HepG2 (cell line): ENCODE results near the gene MAB21L1. TPM values are rescaled to one million over a fixed set of nuclear protein-coding genes. Genes with fewer than 3 reads are reported as not detected.

ENCODE experiments used
- ATAC-seq: fragments of 200-7000 bp; cut with Tn5 transposase; 3 replicates; pipeline ENCODE4 v1.9.1; 2020; ENCODE audit warnings: mild to moderate bottlenecking, moderate library complexity
- BruUV-seq: library from RNA; stranded (reverse); fragments of 400-500 nt; replicated peaks from 2 replicates; lab custom pipeline; 2021; lab: Mats Ljungman, UMichigan
- CTCF ChIA-PET: fragments of 300-600 bp; formaldehyde crosslinking; extraction: SDS; loops from one replicate; lab custom pipeline; 2021; ENCODE audit warnings: low total read pairs, inconsistent platforms, low intra/inter-chr PET ratio; lab: Yijun Ruan, JAX
- POLR2A ChIA-PET: fragments of 350-600 bp; sonication (Branson Sonifier 250); formaldehyde crosslinking; loops from one replicate; lab custom pipeline; 2020; ENCODE audit warnings: antibody characterized with exemption, inconsistent platforms; lab: Yijun Ruan, JAX
- DNase-seq: peaks from one replicate; pipeline ENCODE4 v3.0.0-alpha.2; 2015; ENCODE audit warnings: low spot score
- FAIRE-seq: peaks from 3 replicates; lab custom pipeline; 2011; peaks lifted over from hg19 to GRCh38; lab: Jason Lieb, UNC
- H2AFZ ChIP-seq: one replicate; pipeline ENCODE4 v1.6.1; 2011; ENCODE audit warnings: low read length, inconsistent platforms
- H3K27ac ChIP-seq: fragments of 300-600 bp; 3 replicates; pipeline ENCODE4 v1.8.0; 2011; ENCODE audit warnings: mixed run types, mild to moderate bottlenecking, mixed read lengths, low read length, inconsistent platforms; ENCODE audit not compliant: insufficient read depth; ENCODE audit errors: extremely low read length
- H3K27me3 ChIP-seq, 2 experiments: fragments of 200-600 bp in 1 of 2; 2 replicates in 1 of 2; 3 replicates in 1 of 2; pipeline versions ENCODE4 v1.6.0 to v1.8.0; 2011; ENCODE audit warnings: low read length in 2 of 2, mild to moderate bottlenecking in 2 of 2, moderate library complexity in 2 of 2, inconsistent platforms in 1 of 2; ENCODE audit not compliant: insufficient read depth in 2 of 2, control insufficient read depth in 1 of 2
- H3K36me3 ChIP-seq, 2 experiments: fragments of 200-600 bp in 1 of 2; replicated peaks in 1 of 2; 2 replicates in 1 of 2; 3 replicates in 1 of 2; pipeline versions ENCODE4 v1.5.1 to v1.8.0; 2011; ENCODE audit warnings: low read length in 2 of 2, inconsistent platforms in 1 of 2; ENCODE audit not compliant: insufficient read depth in 2 of 2, control insufficient read depth in 1 of 2
- H3K4me1 ChIP-seq: 2 replicates; pipeline ENCODE4 v1.5.1; 2012; ENCODE audit warnings: low read length, inconsistent platforms; ENCODE audit not compliant: insufficient read depth
- H3K4me2 ChIP-seq: 2 replicates; pipeline ENCODE4 v1.6.0; 2011; ENCODE audit warnings: low read depth, low read length, inconsistent platforms
- H3K4me3 ChIP-seq, 3 experiments: fragments of 200-600 bp in 1 of 3; sonication (generic), shearing (Covaris generic) in 1 of 3; replicated peaks in 1 of 3; 2 replicates each; pipeline ENCODE4 v1.5.1; 2011 to 2016; ENCODE audit warnings: low read length in 3 of 3, inconsistent platforms in 2 of 3, low read depth in 2 of 3, mild to moderate bottlenecking in 2 of 3, control low read depth in 1 of 3, mixed read lengths in 1 of 3; ENCODE audit not compliant: insufficient read depth in 1 of 3
- H3K79me2 ChIP-seq: one replicate; pipeline ENCODE4 v1.6.1; 2011; ENCODE audit warnings: low read length, inconsistent platforms; ENCODE audit not compliant: insufficient read depth
- H3K9ac ChIP-seq: 2 replicates; pipeline ENCODE4 v1.6.0; 2011; ENCODE audit warnings: mild to moderate bottlenecking, low read depth, low read length, inconsistent platforms; ENCODE audit not compliant: insufficient read depth
- H3K9me3 ChIP-seq: 2 replicates; pipeline ENCODE4 v1.5.1; 2012; ENCODE audit warnings: mild to moderate bottlenecking, low read length
- H4K20me1 ChIP-seq: 2 replicates; pipeline ENCODE4 v1.6.0; 2011; ENCODE audit warnings: inconsistent platforms, mild to moderate bottlenecking, low read length, moderate library complexity; ENCODE audit not compliant: insufficient read depth
- CEBPZ ChIP-seq: IDR thresholded peaks from 2 replicates; pipeline ENCODE4 v1.6.1; 2012; ENCODE audit warnings: low read length, improper control_type of control experiment
- FOXC1 ChIP-seq: sonication (generic); formaldehyde crosslinking; IDR thresholded peaks from 2 replicates; pipeline ENCODE4 v1.8.0; 2022; ENCODE audit warnings: mild to moderate bottlenecking, missing genetic modification reagents, borderline replicate concordance
- HNRNPLL ChIP-seq: fragments of 200-400 bp; formaldehyde crosslinking; IDR thresholded peaks from 2 replicates; pipeline ENCODE4 v1.6.1; 2017; ENCODE audit warnings: mild to moderate bottlenecking, low read depth, low read length; ENCODE audit not compliant: poor library complexity, severe bottlenecking
- MTA1 ChIP-seq: sonication (generic); formaldehyde crosslinking; IDR thresholded peaks from 2 replicates; pipeline ENCODE4 v1.4.0; 2020; ENCODE audit warnings: missing genetic modification reagents, mild to moderate bottlenecking, borderline replicate concordance
- PRDM15 ChIP-seq: sonication (generic); formaldehyde crosslinking; IDR thresholded peaks from 2 replicates; pipeline ENCODE4 v1.4.0; 2020; ENCODE audit warnings: missing genetic modification reagents
- SNAPC4 ChIP-seq: sonication (generic); formaldehyde crosslinking; IDR thresholded peaks from 2 replicates; pipeline ENCODE4 v1.4.0; 2020; ENCODE audit warnings: mild to moderate bottlenecking, missing genetic modification reagents
- ZFP37 ChIP-seq: sonication (generic); formaldehyde crosslinking; IDR thresholded peaks from 2 replicates; pipeline ENCODE4 v1.4.0; 2020; ENCODE audit warnings: missing genetic modification reagents, borderline replicate concordance
- ZNF33A ChIP-seq: sonication (generic); formaldehyde crosslinking; IDR thresholded peaks from 2 replicates; pipeline ENCODE4 v1.5.1; 2020; ENCODE audit warnings: missing genetic modification reagents, mild to moderate bottlenecking, moderate library complexity, borderline replicate concordance
- ZNF44 ChIP-seq: sonication (generic); formaldehyde crosslinking; IDR thresholded peaks from 2 replicates; pipeline ENCODE4 v1.5.1; 2020; ENCODE audit warnings: mild to moderate bottlenecking, missing genetic modification reagents
- ZNF670 ChIP-seq: sonication (generic); formaldehyde crosslinking; IDR thresholded peaks from 2 replicates; pipeline ENCODE4 v1.8.0; 2022; ENCODE audit warnings: mild to moderate bottlenecking, missing genetic modification reagents, borderline replicate concordance
- ZNF781 ChIP-seq: sonication (generic); formaldehyde crosslinking; IDR thresholded peaks from 2 replicates; pipeline ENCODE4 v1.5.1; 2020; ENCODE audit warnings: borderline replicate concordance, mild to moderate bottlenecking, missing genetic modification reagents; ENCODE audit errors: not compliant biosample characterization
- ZNF850 ChIP-seq: sonication (generic); formaldehyde crosslinking; conservative IDR thresholded peaks from 2 replicates; pipeline ENCODE4 v1.9.0; 2021; ENCODE audit warnings: mild to moderate bottlenecking, missing genetic modification reagents
- WGBS: methylation state at CpG from one replicate; pipeline ENCODE4 v1.1.6; 2017; ENCODE audit warnings: low lambda C conversion rate; 5-methylcytosine and 5-hydroxymethylcytosine counted together
- in situ Hi-C: cut with HindIII; loops from 2 replicates; pipeline ENCODE4 v1.10.0; 2017; ENCODE audit warnings: low pct_unique_long_range_greater_than_20kb; ENCODE audit not compliant: extremely low pct_ligation_motif_present
- intact Hi-C: fragments of 100-400 bp; cut with micrococcal nuclease; formaldehyde crosslinking; loops from one replicate; pipeline ENCODE4 v1.10.0; 2022; ENCODE audit not compliant: unreplicated experiment
- polyA plus RNA-seq, 8 experiments: library from polyadenylated mRNA; depleted of rRNA in 3 of 8; stranded (reverse) in 7 of 8; unstranded in 1 of 8; fragments of >200 nt; fragmentation: Illumina TruSeq in 4 of 8; extraction: Trizol in 4 of 8; gene quantifications; 2 replicates each; pipeline versions ENCODE4 v1.2.1 to v1.2.3, GENCODE V29; 2011 to 2016; ENCODE audit warnings: low read depth in 4 of 8, missing spikeins in 1 of 8, mixed read lengths in 1 of 8; ENCODE audit not compliant: insufficient read depth in 1 of 8
- total RNA-seq, 5 experiments: library from RNA; depleted of rRNA; stranded (reverse); fragments of >200 nt; fragmentation: Illumina TruSeq; extraction: Trizol; gene quantifications; 2 replicates each; pipeline ENCODE4 v1.2.3, GENCODE V29; 2016; ENCODE audit warnings: low read depth in 1 of 5

The MAB21L1 gene
- total and polyA plus RNA-seq, 2 of the 13 experiments (the other 11 are each of a cell fraction or from before 2014, with no cell fraction given): not detected

DNA sequence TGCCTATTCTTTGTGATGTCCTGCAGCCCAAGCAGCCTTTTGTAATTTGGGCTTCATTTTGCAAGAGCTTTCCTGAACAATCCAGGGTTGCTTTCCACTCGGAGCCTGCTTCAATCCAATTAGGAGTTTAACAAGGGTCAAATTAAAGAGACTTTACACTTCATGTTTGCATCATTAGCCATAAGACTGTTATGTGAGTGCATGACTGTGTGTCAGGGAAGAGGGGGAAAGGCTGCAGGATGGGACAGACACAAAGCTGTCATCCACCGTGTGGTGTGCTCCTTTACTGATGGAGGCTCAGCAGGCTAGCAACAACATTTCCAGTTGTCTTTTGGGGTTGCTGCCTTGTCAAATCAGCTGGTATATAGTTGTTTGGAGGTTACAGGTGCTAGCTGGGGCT, 23.7 kb upstream of the MAB21L1 start:
- in situ Hi-C loops (no loop called here), intact Hi-C loops (no loop called here)
- POLR2A ChIA-PET: no interaction called here
- no TSS peak for BruUV-seq
- Histone ChIP-seq H3K4me3 (no peak overlapping the region), H3K27me3 (no peaks in the 10 kb centered on the region; a peak in 1 of 5 replicates), H3K27ac (no peak overlapping the region), H3K4me1 (no peaks in the 10 kb centered on the region), H2AFZ (no peak overlapping the region), H3K9ac (no peak overlapping the region), H4K20me1 (no peaks in the 10 kb centered on the region), H3K79me2 (no peaks in the 10 kb centered on the region), H3K9me3 (no peaks in the 10 kb centered on the region), H3K36me3 (no peaks in the 10 kb centered on the region), H3K4me2 (no peak overlapping the region)
- WGBS: 25% methylated on average over 2 of the region's 2 CpGs
- CTCF ChIA-PET: no interaction called here
- ATAC-seq (no peak), DNase-seq (no peak), FAIRE-seq (no peak)
- TF ChIP-seq ZFP37 (CRISPR knock-in tag): no peak
- TF ChIP-seq ZNF781: no peak
- no peak for TF ChIP-seq CEBPZ
- no peak for TF ChIP-seq ZNF44
- no peak for TF ChIP-seq FOXC1 (CRISPR knock-in tag)
- TF ChIP-seq HNRNPLL: no peak
- no peak for TF ChIP-seq SNAPC4
- TF ChIP-seq PRDM15: no peak
- no peak for TF ChIP-seq MTA1 (CRISPR knock-in tag)
- no peak for TF ChIP-seq ZNF670 (CRISPR knock-in tag)
- TF ChIP-seq ZNF850 (CRISPR knock-in tag): no peak
- TF ChIP-seq ZNF33A: no peak
